H7 (cell line): ENCODE results near the gene NDUFV1. TPM values are rescaled to one million over a fixed set of nuclear protein-coding genes. Genes with fewer than 3 reads are reported as not detected.
A peak's percentile ranks its signal among the peaks of the same experiment; 100 is the strongest.

ENCODE experiments used
- DNase-seq: peaks from one replicate; pipeline ENCODE4 v3.0.0; 2012
- H3K27me3 ChIP-seq: 2 replicates; pipeline ENCODE4 v1.6.0; 2011; ENCODE audit warnings: mild to moderate bottlenecking, low read length; ENCODE audit not compliant: control insufficient read depth, insufficient read depth
- H3K36me3 ChIP-seq: replicated peaks from 2 replicates; pipeline ENCODE4 v1.5.1; 2011; ENCODE audit warnings: low read length; ENCODE audit not compliant: control insufficient read depth, insufficient read depth
- H3K4me3 ChIP-seq: 2 replicates; pipeline ENCODE4 v1.5.1; 2011; ENCODE audit warnings: low read depth, mild to moderate bottlenecking, control low read depth, low read length, moderate library complexity; ENCODE audit not compliant: insufficient read depth
- total RNA-seq: library from RNA; depleted of rRNA; stranded (reverse); fragments of >200 nt; shearing (Covaris generic); gene quantifications from 2 replicates; pipeline ENCODE4 v1.2.3, GENCODE V29; 2014

Gene NDUFV1
- total RNA-seq, 1 experiment from 2014 or later: 302 TPM

DNA sequence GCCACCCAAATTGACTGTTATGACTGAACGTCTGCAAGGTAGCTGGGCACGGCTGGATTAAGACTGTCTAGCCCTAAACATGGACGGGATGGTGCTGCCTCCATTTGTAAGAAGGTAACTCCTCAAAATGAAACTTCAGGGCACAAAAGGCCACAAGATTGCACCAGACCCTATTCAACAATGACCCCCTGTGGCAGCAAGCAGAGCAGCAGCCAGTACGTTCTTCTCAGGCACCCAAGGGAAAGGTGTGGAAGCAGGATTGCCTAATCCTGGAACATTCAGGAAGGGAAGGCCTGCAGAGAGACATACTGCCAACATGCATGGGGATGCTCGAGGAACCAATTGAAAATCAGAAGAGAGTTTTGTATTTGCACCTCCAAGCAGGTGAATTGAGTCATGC lies 37.3 kb downstream of the NDUFV1 start:
- Histone ChIP-seq H3K4me3 (no peak overlapping the region), H3K36me3 (no peaks in the 10 kb centered on the region), H3K27me3 (peaks cover 9% of the 10 kb centered on the region)
- DNase-seq: peak; percentile 84

DNA sequence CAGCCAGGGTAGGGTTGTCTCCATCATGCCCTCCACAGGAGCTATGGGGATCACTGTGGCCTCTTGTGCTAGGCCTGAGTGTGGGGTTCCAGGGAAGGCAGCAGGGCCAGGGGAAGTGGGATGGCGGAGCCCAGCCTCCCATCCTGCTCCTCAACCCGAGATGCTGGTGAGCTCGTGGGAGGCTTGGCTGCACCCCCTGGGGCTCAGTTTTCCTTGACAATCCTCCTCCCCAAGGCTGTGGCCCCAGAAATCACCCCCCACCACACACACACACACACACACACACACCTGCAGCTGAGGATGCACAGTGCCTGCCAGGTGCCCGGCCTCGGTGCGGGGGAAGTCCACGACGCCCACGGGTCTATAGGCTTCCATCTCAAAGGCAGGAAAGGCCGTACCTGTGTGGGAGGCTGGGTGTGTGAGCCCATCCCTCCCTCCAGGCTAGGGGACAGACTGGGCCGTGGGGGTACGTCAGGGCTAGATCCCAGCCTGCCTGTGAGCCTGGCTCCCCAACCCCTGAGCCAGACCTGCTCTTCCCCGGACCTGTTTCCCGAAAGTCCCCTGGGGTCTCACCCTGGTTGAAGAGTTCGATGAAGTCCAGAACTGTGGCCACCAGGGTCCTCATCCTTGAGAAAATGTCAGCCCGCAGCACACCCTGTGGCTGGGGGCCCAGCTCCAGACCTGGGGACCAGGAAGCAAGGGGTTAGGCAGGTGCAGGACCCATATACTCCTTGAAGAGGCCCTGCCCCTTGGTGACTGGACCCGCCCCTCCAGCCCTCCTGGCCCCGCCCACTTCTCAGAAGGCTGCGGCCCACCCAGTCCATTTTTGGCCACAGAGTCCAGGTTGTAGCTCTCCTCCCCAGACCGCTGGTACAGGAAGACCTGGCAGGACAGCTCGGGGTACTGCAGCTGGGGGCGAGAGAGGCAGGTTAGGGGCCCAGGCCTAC lies 38.0 kb downstream of the NDUFV1 start:
- Histone ChIP-seq H3K4me3 (no peak overlapping the region), H3K36me3 (no peaks in the 10 kb centered on the region), H3K27me3 (peaks cover 6% of the 10 kb centered on the region)
- peak; percentile 84 for DNase-seq

DNA sequence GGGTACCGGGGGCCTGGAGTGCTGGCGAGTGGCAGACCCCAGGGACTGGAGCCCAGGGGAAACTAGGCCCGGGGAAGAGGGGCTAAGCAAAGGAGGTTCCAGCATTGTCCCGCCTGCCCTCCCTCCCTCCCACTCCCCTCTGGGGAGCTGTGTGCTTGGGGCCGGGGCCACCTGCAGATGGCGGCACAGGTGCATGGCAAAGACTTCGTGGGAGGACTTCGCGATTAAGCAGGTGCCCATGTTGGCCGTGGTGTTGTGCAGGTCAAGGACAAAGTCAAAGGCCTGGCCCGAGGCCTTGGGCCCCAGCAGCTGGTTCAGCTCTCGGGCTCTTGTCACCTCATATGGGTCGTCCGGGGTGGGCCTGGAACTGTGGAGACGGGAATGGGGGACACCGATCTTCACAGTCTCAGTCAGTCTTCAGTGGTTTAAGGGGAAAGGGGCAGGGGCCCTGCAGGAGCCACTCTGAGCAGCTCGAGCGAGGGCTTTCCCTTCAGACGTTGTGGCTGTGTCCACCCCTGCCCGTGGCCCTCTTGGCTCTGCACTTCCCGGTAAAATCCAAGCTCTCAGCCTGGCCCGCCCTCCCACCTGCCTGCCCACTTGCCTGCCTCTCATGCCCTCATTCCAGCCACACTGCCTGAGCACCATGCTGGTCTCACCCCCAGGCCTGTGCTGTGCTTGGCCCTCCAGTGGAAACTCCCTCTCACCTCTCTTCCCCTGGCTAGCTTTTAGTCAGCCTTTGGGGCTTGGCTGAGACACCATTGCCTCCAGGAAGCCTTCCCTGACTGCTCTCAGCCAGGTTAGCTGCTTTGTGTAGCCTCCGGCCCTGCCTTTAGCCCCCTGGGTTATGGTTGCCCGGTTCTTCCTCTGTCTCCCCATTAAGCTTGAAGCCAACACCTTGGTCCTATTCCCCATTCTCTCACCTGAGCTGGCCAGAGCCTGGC lies 39.1 kb downstream of the NDUFV1 start:
- no peak overlapping the region for H3K4me3 ChIP-seq
- no peaks in the 10 kb centered on the region for H3K36me3 ChIP-seq
- no peaks in the 10 kb centered on the region; the same call in 1 of the 2 replicates for H3K27me3 ChIP-seq
- DNase-seq: peak; percentile 83

DNA sequence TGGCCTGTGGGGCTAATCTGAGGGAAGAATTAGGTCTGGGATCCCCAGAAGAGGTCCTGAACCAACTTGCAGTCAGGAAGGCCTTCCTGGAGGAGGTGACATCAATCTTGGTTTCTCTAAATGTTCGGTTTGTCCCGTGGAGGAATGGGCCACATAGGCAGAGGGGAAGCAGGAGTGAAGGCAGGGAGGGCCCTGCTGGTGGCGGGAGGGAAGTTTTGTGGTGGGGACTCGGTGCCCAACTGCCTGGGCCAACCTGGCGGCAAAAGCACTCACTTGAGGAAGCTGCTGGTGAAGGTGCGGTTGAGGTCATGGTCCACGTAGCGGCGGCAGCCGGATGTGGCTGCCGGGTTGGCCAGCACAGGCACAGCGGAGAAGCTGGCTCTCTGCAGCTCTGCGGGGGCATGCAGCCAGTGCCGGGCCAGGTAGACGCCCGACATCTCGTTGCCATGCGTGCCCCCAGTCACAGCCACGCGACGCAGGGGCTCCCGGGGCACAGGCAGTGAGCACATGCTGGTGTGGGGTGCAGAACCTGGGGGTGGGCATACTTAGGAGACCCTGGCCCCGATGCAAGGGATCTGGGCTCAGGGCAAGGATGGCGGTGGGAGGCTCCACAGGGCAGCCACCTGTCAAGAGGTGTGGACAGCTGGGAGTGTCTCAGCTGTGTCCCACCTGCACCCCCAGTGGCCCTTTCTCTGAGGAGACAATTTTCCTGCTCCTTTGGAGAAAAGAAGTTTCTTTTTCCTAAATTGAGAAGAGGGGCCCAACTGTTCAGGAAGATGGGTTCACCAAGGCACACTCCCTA lies 40.0 kb downstream of the NDUFV1 start:
- Histone ChIP-seq H3K4me3 (no peak overlapping the region), H3K27me3 (no peaks in the 10 kb centered on the region; the same call in 1 of the 2 replicates), H3K36me3 (no peaks in the 10 kb centered on the region)
- peak; percentile 43 for DNase-seq

DNA sequence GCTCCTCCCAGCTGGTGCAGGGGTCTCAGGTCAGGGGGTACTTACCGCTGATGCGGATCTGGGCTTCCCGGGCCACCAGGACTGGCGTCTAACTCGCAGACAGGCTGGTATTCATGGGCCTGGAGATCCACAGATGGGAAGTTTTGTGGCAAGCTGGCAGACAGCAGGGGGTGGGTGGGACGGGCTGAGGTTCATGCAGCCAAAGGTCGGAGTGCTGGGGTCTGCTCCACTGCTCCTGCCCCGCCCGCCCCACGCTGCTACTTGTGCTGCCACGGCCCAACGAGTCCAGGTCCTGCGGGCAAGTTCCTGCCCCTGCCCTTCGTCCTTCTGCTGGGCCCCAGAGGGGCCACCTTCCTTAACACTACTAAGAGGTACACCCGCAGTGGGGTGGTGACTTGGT lies 40.7 kb downstream of the NDUFV1 start:
- Histone ChIP-seq H3K36me3 (no peaks in the 10 kb centered on the region), H3K4me3 (no peak overlapping the region), H3K27me3 (no peaks in the 10 kb centered on the region)
- peak; percentile 33 for DNase-seq

DNA sequence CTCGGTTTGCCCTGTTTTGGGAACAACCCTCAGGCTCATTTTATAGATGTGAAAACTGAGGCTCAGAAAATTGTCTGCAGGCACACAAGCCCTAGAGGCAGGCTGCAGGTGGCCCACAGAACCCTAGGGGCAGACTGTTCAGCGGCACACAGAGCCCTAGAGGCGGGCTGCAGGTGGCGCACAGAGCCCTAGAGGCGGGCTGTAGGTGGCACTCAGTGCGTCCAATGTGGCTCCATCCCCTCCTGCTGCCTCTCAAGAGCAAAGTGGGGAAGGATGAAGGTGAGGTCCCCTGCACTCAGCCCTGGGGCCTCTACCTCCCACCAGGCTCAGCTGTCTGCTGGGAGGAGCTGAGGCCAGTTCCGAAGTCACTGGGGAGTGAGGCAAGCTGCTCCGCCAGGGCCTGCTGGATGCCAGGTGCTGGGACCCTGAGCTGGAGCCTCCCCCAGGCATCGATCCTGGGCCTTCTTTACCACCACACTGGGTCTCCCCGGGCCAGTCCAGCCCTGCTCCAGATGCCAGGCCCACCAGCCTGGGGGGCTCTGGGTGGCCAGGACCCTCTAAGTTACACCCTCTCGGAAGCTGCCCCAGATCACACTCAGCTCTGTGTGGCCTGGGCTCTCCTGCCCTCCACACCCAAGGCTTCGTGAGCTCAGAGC lies 41.5 kb downstream of the NDUFV1 start:
- peak; percentile 93 for DNase-seq
- Histone ChIP-seq H3K27me3 (no peaks in the 10 kb centered on the region), H3K4me3 (no peak overlapping the region), H3K36me3 (no peaks in the 10 kb centered on the region)

DNA sequence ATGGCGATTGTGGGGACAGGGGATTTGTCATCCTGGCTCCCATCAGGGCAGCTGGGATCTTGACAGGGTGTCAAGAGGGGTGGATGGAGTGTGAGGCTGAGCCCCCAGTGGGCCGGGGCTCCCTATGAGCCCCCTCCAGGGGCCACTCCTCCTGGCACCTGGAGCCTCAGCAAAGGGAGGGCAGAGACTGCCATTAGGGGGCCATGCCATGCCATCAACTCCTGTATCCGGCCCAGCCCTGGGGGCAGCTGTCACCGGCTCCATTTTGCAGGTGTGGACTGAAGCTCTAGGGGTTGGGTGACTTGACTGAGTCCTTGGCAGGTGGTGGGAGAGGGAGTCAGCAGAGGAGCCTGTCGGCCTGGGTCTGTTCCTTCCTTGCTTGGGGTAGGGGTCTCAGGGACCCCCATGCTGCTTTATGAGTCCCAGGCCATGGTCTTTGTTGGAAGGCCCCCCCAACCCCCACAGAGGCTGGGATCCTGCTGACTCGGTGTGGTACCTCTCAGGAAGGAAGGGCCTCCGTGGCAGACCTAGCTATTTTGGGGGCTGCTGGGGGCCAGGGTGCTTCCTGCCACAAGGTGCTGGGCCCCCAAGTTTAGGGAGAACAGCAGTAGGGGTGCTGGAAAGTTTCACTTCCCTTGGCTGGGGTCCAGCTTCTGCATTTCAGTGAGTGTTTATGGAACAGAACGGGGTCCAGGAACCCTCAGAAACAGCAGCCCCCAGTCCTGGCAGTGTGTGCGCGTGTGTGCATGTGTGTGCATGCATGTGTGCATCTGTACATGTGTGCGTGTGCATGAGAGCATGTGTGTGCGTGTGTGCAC lies 42.3 kb downstream of the NDUFV1 start:
- H3K4me3 ChIP-seq: no peak overlapping the region
- no peaks in the 10 kb centered on the region for H3K36me3 ChIP-seq
- no peaks in the 10 kb centered on the region for H3K27me3 ChIP-seq
- DNase-seq: peak; percentile 43

DNA sequence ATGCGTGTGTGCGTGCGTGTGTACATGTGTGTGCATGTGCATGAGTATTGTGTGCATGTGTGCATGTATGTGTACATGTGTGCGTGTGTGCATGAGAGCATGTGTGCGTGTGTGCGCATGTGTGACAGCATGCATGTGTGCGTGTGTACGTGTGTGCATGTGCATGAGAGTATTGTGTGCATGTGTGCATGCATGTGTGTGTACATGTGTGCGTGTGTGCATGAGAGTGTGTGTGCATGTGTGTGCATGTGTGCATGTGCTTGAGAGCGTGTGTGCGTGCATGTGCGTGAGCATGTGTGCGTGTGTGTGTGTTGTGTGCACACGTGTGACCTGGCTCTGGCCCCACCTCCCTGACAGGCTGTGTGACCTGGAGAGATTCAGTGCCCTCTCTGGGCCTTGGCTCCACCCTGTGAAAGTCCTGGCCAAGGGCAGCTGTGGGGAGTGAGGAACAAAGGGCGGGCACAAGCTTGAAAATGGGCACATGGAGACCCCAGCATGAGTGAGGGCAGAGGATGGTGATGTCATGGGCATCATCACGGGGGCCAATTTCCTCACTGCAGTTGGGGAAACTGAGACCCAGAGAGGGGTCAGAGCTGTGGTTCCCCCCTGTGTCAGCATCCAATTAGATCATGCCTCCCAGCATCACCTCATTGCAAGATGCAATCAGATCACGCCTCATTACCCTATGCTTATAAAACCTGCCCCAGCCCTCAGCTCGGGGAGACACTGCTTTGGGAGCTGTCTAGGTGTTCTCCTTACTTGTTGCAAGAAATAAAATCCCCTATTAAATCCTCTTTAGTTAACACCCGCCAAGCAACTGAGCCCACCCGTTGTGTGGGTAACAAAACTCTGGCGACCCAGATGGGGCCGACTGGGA lies 43.1 kb downstream of the NDUFV1 start:
- H3K4me3 ChIP-seq: no peak overlapping the region
- DNase-seq: no peak
- H3K27me3 ChIP-seq: no peaks in the 10 kb centered on the region
- H3K36me3 ChIP-seq: no peaks in the 10 kb centered on the region

DNA sequence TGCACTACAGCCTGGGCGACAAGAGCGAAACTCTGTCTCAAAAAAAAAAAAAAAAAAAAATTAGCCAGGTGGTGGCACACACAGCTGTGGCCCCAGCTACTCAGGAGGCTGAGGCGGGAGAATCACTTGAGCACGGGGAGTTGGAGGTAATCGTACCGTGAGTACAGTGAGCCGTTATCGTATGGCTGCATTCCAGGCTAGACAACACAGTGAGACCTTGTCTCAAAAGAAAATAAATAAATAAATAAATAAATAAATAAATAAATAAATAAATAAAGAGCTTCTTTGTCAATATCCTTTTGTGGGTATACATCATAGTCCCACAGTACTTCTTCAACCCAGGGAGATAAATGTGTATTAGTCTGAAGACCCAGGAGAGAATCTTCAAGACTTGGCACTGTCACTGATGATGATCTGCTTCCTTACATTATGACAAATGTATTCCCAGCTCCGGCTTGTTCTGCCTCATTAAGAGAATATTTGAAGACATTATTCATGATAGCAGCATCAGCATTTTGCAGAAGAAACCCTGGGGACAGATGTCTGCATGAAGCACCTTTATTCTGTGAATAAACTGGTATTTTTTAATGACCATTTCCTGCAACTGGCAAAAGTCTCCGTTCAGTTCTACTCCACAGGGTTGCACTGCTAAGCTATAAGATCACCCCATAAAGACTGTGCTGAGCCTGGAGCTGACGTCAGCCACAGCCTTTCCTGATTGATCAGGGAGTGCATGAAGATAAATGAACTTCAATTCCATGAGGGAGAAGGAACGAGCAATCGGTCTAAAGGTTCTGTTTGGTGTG lies 45.4 kb downstream of the NDUFV1 start:
- H3K36me3 ChIP-seq: no peaks in the 10 kb centered on the region
- no peaks in the 10 kb centered on the region for H3K27me3 ChIP-seq
- H3K4me3 ChIP-seq: no peak overlapping the region
- no peak for DNase-seq

DNA sequence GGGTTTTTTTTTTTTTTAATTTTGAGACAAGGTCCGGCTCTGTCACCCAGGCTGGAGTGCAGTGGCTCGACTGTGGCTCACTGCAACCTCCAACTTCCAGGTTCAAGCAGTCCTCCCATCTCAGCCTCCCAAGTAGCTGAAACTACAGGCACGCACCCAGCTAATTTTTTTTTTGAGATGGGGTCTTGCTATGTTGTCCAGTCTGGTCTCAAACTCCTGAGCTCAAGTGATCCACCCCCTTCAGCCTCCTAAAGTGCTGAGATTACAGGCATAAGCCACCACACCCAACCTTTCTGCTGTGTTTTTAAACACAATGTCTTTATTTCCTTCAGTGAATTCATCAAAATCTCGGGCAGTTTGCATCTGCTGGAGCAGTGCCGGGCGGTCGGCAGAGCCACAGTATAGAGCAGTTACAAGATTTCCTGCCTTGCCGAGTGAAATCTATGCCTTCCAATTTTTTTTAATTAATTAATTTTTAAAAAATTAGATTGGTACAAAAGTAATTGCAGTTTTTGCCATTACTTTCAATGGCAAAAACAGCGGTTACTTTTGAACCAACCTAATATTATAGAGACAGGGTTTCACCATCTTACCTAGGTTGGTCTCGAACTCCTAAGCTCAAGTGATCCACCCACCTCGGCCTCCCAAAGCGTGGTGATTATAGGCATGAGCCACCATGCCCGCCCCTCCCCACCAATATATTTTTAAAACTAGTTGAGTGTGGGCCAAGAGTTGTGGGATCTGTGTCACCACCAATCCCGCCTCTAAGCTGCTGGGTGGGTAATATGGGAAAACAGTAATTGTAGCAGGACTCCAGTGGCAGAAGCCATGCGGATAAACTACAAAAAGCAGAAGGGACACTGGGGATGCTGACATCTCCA lies 46.5 kb downstream of the NDUFV1 start:
- DNase-seq: no peak
- no peak overlapping the region for H3K4me3 ChIP-seq
- H3K36me3 ChIP-seq: no peaks in the 10 kb centered on the region
- no peaks in the 10 kb centered on the region for H3K27me3 ChIP-seq

DNA sequence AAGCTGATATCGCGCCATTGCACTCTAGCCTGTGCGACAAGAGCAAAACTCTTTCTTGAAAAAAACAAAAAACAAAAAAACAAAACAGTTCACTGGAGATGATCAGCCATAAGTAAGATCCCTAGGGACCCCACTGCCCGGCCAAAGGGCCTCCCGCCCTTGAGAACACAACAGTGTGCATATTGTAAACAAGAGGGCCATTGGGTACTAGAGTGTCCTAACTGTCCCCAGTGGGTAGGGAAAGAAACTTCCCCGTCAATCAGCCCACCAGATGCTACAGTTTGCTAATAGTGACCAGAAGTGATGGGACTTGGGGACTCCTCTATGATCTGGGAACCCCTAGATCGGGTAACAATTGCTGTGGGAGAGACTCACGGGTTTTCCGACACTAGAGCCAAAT lies 47.5 kb downstream of the NDUFV1 start:
- DNase-seq: peak; percentile 14
- Histone ChIP-seq H3K4me3 (no peak overlapping the region), H3K36me3 (no peaks in the 10 kb centered on the region), H3K27me3 (no peaks in the 10 kb centered on the region)
